NCI-H1092 (cell line): ENCODE data around the gene RPS16.

Experiments used
- DNase-seq: peaks from one replicate; lab custom pipeline; 2025; lab: John Stamatoyannopoulos, UW

RPS16 gene

DNA sequence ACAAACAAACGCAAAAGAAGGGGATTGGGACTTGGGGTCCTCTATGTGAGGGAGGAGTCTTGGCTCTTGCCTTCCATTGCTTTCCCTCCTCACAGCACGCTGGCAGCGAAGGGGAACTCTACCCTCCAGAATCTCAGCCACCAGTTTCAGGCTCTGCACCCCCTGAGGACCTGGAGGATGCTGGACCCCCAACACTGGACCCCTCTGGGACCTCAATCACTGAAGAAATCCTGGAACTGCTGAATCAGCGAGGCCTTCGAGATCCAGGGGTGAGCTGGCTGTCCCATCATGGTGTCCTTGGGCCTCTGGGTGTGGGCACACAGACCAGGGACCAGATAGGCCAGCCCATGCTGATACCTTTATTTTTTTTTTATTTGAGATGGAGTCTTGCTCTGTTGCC lies 13.7 kb downstream of the RPS16 start:
- DNase-seq: no peak

DNA sequence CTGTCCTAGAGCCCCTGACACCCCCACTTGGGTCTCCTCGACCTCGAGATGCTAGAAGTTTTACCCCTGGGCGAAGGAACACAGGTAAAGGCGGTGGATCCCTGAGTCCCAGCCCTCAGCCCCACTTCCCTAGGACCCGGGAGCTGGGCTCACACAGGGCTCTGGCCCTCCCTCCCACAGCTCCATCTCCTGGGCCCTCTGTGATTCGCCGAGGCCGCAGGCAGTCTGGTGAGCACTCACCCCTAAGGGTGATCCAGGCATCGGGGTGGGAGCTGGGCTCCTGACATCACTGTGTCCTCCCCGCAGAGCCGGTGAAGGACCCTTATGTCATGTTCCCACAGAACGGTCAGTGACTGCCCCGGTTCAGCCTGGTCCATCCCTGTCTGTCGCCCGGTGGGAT lies 15.0 kb downstream of the RPS16 start:
- no peak for DNase-seq

DNA sequence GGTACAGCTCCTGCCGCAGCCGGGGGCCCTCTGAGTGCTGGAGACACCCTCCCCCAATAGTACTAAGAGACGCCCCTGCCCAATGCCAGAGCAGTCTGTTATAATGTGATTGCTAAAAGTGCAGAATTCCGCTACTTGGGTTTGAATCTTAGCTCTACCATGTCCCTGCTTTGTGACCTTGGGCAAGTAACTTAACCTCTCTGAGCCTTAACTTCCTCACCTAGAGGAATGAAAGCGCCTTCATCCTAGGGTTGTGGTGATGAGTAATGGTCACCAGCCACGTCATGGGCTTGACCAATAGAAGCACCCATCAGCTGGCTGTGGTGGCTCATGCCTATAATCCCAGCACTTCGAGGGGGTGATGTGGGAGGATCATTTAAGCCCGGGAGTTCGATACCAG lies 16.7 kb downstream of the RPS16 start:
- DNase-seq: no peak

DNA sequence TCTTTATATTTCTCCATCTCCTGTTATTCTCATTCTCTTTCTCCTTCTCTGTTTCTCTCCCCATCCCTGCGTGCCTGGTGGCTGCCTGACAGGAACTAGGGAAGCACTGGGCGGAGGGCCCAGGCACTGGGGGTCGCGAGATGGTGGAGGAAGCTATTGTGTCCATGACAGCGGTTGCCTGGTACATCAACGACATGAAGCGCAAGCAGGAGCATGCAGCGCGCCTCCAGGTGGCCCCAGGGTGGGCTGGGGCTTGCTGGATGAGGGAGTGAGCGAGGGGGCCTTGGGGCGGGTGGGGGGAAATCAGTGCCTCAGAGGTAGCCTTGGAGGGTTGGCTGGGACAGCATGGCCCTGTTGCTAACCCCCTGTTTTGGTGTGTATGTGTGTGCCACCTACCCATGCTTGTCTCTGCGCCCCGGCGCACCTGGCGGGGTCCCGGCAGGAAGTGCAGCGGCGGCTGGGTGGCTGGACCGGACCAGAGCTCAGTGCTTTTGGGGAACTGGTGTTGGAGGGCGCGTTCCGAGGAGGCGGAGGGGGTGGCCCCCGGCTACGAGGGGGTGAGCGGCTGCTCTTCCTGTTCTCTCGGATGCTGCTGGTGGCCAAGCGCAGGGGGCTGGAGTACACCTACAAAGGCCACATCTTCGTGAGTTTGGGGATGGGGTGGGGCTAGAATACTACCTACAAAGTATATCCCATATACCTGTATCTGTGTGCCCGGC lies 18.1 kb downstream of the RPS16 start:
- no peak for DNase-seq

DNA sequence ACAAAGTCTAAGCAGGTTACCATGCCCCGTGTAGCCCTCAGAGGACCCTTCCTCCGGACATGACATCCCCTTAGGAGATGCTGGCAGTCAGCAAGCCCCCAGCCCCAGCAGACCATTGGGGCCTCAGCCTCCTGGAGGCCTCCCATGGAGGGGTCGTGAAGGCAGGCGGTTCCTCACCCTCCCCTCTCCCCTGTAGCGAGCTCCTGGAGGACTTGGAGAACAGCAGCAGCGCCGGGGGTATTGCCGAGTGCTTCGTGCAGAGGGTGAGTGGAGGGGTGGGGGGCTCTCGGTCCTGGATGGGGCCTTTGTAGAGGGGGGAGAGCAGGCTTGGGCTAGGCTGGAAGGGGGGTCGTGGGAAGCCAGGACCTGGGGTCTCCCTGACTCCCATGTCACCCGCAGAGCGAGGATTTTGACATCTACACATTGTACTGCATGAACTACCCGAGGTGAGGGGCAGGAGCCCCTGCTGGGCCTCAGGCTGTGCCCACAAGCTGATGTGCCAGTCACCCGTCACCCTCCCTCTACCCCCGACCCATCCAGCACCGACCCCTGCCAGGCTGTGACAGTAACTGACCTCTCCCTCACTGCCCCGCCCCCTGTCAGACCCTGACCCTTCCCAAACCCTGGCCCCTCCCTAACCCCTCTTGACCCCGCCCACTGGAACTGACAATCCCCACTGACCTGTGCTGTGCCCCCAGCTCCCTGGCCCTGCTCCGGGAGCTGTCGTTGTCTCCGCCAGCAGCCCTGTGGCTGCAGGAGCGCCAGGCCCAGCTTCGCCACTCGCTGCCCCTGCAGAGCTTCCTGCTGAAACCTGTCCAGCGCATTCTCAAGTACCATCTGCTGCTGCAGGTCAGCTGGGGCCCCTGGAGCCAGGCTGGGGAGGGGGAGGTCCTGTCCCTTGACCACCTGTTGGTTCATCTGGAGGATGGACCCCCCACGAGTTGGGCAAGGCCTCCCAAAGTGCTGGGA lies 19.3 kb downstream of the RPS16 start:
- DNase-seq: no peak

DNA sequence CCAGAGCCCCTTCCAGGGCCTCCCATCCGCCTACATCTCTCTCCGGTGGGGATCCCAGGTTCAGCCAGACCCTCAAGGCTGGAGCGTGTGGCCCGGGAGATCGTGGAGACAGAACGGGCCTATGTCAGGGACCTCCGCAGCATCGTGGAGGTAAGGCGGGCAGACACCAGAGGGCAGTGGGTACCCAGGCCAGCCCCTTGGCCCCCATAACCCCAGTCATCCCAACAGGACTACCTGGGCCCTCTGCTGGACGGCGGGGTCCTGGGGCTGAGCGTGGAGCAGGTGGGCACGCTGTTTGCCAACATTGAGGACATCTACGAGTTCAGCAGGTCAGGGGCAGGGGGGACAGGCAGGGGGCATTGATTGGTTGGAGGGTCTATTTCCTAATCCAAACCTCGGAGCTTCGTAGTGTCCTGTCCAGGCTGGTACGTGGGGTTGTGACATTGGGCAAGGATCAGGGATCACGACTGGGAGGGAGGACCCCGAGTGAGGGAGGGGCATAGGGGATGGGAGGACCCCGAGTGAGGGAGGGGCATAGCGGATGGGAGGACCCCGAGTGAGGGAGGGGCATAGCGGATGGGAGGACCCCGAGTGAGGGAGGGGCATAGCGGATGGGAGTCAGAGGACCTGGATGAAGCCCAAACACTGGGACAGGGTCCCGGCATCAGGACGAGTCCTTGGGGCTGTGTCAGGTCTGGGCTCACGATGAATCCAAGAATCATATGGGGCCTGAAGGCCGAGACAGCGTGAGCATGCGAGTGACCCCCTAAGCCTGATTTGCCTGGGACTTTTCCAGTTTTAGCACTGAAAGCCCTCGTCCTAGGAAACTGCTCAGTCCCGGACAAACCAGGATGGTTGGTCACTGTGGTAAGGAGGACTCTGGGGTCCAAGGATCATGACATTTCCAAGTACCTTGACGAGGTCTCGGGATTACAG lies 20.4 kb downstream of the RPS16 start:
- DNase-seq: no peak

DNA sequence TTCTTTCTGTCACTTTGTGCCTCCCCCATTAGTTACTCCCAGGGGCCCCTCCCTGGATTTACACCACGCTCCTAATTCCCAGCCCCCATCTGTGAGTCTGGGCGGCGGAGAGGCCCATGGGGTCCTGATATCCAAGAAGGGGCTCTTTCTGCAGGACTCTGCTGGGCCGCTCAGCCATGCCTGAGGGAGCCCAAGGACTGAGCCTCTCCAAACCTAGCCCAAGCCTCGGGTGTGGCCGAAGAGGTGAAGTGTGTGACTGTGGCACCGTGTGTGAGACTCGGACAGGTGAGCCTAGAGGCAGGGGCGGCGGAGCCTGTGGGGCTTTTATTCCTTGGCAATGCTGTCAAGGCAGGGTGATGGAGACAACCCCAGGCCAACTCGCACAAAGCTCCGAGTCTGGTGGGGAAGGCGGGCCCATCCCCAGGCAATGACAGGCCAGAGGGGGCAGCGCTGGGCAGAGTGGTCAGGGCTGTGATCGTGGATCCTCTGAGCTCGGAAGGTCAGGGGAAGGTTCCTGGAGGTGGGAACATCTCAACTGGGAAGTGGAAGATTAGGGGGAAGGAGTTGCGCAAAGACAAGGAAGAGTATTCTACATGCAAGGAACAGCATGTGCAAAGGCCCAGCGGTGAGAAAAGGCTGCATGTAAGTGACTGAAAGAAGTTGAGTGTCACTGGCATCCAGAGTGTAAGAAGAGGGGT lies 21.7 kb downstream of the RPS16 start:
- DNase-seq: no peak

DNA sequence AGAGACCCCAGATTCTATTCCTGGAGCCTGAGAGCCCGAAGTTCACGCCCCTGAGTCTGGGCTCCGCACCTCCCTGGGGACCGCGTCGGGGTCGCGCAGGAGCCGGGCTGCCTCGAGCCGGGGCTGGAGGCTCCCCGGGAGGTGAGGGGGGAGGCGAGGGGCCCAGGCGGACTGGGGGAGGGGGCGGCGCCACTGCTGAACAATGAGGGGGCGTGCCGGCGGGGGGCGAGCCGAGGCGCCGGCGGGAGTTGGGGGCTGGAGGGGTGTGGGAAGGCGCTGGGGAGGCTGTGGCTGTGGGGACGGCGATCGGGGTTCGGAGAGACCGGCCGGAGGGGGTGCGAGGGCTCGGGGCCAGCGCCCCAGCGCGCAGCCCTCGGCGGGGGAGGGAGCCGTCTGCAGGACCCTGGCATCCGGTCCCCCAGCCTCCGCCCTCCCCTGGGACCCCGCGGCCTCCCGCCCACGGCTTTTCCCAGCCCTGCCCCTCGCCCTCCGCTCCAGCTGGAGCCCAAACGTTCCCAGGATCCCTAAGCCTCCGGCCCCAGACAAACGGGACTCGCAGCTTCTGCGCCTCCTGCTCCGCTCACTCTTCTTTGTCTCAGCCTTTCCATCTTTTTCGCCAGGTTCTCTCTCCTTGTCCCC lies 22.4 kb downstream of the RPS16 start:
- no peak for DNase-seq

DNA sequence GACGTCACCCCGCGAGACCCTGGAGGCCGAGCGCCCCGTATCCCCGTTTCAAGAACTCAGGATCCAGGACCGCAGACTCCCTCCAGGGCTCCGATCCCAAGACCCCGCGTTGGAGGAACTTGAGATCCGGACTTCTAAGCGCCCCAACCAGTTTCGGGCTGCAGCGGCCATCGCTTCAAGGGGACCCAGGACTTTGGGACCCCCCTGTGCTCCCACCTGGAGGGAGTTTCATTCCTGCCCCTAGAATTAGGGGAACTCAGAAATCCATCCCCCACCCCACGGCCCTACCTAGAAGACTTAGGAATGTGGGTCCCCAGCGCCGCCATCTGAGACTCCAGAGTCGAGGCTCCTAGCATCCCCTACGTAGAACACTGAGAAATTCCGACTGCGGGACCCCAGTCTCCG lies 22.9 kb downstream of the RPS16 start:
- peak; percentile 35 for DNase-seq

DNA sequence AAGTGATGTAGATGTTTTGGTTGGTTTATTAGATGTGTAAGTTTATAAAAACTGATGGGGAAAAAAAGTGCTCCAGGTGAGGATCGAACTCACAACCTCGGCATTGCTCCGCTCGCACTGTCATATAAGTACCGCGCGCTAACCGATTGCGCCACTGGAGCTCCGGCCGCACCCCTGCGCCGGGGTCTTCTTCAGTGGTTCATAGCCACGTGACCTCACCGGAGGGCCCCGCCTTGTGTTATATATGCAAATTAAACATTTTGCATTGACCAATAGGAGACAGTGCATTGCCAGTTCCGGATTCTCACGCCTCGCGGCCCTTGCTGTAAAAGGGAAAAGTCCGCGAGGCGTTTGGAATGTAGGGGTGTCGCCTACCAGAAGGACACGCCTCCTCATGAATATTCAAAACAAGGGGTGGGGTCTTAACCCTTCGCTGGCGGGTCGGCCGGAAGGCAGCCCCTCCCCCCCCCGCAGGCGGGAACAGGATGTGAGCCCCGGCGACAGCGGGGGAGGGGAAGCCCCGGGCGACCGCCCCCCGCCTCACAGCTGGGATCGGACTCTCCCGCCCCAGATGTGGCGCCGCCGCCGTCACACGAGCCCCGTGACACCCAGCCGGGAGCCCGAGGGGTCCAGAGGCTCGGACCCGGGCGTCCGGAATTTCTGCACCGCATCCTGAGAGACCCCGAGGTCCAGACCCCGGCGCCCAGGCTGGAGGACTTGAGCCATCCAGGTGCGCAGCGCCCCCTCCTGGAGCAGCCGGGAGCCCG lies 23.5 kb downstream of the RPS16 start, which contains the start of gene PLEKHG2:
Gene PLEKHG2 (plus strand): TSS at position 570 of the 767 bp plus-strand sequence. CDS start 1,418 bp downstream, outside the sequence.
- DNase-seq: peak; percentile 95

DNA sequence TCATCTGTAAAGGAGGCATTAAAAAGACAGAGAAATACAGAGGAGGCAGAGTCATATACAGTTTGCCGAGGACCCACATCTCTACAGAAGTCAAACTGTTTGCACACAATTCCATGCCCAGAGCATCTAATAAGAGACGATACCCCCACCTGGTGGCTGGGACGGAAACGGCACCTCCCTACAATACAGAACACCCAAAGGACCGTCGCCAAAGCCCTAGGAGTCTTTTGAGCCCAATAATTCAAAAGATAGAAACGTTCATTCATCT lies 24.0 kb downstream of the RPS16 start:
- peak; percentile 66 for DNase-seq

DNA sequence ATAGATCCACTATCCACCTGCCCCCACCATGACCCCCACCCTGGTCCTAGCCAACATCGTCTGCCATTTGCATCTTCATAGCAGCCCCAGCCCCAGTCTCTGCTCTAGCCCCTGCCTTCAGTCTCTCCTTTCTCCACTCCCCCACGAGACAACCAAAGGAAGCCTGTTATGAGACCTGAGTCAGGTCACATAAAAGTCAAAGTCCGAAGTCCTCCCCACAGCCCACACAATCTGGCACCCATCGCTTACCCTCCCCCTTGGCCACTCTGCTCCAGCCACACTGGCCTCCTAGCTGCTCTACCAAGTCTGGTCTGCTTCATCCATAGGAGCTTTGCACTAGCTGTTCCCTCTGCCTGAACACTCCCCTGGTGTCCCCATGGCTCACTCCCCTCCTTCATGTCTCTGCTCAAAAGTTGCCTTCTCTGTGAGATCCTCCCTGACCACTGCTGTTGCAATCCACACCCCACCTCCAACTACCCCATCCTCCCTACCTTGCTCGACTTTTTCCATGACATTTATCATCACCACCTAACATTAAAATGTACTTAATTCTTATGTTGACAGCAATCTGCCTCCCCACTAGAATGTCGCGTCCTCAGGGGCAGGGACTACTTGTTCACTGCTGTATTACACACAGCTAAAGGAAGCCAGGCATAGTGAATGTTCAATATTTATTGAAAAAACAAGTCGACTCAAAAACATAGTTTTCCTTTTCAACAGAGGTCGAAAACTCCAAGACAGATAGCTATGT lies 24.5 kb downstream of the RPS16 start:
- no peak for DNase-seq

DNA sequence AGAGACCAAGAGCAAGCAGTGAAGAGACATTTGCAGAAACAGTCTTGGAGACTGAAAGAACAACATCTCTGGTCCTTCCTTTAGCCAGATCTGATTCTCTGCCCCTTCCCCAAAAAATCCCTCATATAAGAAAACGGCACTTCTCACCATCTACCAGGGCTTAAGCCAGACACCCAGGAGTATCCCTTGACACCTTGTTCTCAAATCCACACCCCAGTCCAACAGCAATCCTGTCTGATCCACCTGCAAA lies 25.0 kb downstream of the RPS16 start:
- no peak for DNase-seq

DNA sequence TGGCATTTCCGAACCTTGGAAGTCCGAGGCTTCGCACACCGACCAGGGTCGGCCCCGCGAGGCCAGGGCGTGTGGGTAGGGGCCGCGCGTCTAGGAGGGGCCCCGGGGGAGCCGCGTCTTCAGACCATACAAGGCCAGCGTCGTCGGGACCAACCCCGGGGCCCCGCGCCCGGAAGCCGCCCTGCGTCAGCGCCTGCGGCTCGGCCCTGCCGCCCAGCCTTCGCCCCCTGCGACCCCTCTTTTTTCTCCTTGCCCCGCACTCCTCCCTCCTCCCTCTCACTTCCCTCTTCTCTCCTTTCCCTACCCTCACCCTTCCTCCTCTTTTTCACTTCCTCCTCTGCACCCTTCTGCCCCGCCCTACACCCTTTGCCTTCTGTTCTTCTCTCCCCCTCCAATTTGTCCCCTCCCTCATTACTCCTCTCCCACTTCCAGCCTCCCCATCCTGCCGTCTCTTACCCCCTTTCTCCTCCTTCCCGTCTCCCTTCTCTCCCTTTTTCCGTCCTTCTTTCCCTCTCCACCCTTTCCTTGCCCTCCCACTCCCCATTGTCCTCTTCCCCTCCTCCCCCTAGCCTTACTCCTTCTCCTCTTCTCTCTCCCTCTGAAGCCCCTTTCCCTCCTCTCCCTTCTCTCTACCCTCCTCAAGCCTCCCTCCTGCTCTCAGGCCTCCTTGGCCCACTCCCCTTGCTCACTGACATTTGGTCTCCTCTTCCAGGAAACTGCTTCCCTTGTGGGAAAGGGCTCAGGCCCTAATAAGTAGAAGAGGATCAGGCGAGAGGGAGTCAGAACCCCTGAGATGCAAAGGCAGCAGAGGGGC lies 25.5 kb downstream of the RPS16 start:
- no peak for DNase-seq

DNA sequence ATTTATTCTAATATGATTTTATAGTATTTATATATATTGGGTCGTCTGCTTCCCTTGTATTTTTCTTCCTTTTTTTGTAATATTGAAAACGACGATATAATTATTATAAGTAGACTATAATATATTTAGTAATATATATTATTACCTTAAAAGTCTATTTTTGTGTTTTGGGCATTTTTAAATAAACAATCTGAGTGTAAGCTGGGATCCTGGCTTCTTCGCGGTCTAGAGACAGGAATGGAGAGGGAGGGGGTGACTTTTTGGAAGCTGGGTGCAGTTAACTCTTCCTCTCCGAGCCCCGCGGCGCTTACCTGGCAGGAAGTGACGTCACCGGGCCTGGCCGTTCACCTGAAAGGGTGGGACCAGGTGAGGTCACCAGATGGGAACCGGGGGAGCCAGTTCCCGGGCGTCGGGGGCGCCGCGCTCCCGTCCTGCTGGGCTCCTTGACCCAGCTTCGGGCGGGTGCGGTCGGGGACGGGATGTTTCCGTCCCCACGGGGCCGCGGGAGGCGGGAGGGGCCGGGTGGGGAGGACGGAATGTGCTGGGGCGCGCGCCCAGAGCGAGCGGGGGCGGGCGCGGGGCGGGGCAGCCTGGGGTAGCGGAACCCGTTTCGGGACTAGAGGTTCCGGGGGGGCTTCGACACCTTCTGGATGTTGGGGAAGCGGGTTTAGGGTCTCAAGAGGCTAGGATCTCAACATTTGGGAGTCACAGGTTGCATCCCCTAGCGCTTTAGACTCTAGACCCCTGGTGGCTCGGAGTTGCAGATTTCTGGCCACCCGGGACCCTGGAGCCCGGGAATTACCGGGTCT lies 26.3 kb downstream of the RPS16 start:
- DNase-seq: no peak

DNA sequence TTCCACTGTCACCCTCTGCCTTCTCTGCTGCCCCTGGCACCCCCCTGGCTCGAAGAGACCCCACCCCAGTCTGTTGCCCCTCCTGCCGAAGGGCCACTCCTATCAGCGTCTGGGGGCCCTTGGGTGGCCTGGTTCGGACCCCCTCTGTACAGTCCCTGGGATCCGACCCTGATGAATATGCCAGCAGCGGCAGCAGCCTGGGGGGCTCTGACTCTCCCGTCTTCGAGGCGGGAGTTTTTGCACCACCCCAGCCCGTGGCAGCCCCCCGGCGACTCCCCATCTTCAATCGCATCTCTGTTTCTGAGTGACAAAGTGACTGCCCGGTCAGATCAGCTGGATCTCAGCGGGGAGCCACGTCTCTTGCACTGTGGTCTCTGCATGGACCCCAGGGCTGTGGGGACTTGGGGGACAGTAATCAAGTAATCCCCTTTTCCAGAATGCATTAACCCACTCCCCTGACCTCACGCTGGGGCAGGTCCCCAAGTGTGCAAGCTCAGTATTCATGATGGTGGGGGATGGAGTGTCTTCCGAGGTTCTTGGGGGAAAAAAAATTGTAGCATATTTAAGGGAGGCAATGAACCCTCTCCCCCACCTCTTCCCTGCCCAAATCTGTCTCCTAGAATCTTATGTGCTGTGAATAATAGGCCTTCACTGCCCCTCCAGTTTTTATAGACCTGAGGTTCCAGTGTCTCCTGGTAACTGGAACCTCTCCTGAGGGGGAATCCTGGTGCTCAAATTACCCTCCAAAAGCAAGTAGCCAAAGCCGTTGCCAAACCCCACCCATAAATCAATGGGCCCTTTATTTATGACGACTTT lies 27.1 kb downstream of the RPS16 start:
- DNase-seq: no peak

DNA sequence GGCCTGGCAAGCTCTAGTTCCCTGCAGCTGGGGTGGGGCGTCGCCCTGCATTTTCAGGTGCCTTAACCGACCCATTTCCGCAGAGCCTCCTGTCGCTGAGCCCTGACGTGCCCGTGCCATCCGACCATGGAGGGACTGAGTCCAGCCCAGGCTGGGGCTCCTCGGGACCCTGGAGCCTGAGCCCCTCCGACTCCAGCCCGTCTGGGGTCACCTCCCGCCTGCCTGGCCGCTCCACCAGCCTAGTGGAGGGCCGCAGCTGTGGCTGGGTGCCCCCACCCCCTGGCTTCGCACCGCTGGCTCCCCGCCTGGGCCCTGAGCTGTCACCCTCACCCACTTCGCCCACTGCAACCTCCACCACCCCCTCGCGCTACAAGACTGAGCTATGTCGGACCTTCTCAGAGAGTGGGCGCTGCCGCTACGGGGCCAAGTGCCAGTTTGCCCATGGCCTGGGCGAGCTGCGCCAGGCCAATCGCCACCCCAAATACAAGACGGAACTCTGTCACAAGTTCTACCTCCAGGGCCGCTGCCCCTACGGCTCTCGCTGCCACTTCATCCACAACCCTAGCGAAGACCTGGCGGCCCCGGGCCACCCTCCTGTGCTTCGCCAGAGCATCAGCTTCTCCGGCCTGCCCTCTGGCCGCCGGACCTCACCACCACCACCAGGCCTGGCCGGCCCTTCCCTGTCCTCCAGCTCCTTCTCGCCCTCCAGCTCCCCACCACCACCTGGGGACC lies 27.9 kb downstream of the RPS16 start:
- DNase-seq: no peak
